PC-9 (cell line): ENCODE measurements around the gene UBL4B.

Experiments used
- CTCF ChIP-seq: fragments of 200-600 bp; sonication (generic); conservative IDR thresholded peaks from 2 replicates; pipeline ENCODE4 v1.6.1; 2017; ENCODE audit warnings: mixed run types, antibody characterized with exemption, mild to moderate bottlenecking, moderate library complexity
- EZH2 ChIP-seq: fragments of 200-600 bp; sonication (generic); IDR thresholded peaks from 2 replicates; pipeline ENCODE4 v1.8.0; 2017; ENCODE audit warnings: antibody characterized with exemption, low read depth

- no peak for TF ChIP-seq EZH2
- TF ChIP-seq CTCF: no peak
Observed at GRCh38 chr1:110084227-110085078, 27.8 kb upstream of the UBL4B start.
